Anterior cingulate cortex (tissue), 58 donors: ENCODE results near the gene NUDT6.
"Not testable (repeated sequence)": the region's sequence is repeated elsewhere in the genome, so short reads cannot be mapped to it uniquely, and the experiment has no call there.

Experiments
- DNase-seq, 58 donors: peaks; one replicate each; lab custom pipeline; 2025; lab: John Stamatoyannopoulos, UW

The NUDT6 gene

DNA sequence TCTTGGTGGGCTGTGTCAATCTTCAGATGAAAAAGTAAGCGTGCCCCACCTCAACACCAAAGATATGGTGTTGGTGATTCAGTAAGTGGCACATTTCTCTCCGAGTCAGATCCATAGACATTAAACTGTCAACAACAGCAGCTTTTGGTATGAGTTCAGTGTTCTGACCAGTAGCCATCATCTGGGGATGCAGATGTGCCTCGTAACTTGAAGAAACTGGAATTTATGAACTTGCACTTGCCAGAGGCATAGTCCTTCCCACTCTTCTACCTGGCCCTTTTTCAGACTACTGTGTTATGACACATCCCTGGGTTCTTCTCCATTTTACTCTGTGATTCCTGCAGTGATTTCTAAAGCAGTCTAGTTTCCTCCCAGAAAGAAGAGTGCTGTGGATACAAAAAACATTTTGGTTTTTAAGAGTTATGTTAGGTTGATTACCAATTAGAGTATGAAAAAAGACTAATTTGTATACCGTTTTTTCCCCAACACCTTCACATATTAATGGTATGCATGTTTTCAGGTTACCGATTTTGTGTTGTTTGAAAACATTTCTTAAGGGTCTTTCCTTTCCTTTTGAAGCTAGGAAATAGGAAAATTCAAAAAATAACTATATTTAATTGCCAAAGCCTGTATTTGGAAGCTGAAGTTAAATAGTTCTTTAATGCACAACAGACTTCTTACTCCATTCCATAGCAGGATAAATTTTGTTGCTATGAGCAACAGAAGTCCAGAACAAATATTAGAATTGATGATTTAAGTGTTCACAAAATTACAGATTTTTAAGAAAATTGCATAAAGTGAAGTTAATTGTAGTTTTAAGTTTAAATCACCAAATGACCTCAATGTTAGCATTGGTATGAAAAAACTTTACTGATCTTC is 39.3 kb downstream of the NUDT6 start:
- DNase-seq = no peak

DNA sequence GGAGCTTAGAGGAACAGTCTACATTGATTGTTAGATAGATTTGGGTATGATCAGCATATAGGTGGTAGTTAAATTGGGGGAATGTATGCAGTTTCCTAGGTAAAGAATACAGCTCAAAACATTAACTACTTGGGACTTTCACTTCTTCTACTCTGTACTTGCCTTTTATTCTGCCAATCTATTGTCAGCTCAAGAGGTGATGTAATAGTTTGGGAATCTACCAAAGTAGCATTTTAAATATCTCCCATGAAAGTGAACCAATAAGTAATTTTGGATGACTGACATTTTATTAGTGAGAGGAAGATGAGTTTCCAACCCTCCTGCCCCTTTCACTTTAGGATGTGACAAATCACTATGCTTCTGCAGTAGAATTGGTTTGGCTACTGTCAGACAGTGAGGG is 43.4 kb downstream of the NUDT6 start:
- no peak for DNase-seq

DNA sequence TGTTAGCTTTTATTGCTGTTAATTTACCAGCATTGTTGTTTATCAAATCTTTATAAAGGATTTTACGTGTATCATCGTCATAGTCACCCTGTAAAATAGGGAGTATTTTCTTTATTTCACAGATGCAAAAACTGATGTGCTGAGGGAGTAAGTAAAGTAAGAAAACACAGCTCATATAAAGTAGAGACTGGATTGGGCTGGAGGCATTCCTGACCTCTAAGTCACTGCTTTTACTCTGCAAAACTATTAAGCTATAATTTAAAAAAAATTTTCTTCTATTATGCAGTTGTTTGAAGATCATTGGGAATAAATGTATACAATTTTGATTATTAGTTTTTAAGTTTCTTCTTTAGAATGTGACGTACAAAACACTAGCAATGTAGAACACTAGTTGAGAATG is 45.9 kb downstream of the NUDT6 start:
- no peak for DNase-seq

DNA sequence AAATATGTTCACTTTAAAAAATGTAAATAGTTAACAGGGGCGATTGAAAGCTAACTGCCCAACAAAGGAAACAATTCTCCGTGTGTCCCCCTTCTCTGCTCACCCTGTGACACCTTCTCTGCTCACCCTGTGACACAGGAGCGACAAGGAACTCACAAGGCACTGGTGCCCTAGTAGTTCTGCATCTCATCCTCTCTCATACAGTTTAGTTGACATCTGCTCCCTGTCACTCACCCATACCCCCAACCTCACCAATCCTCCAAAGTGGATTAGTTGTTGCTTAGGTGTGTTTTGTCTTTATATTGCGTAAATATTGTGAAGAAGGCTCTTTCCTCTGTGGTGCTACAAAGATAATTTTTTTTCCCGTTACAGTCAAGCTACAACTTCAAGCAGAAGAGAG is 46.4 kb downstream of the NUDT6 start:
- DNase-seq = no peak

DNA sequence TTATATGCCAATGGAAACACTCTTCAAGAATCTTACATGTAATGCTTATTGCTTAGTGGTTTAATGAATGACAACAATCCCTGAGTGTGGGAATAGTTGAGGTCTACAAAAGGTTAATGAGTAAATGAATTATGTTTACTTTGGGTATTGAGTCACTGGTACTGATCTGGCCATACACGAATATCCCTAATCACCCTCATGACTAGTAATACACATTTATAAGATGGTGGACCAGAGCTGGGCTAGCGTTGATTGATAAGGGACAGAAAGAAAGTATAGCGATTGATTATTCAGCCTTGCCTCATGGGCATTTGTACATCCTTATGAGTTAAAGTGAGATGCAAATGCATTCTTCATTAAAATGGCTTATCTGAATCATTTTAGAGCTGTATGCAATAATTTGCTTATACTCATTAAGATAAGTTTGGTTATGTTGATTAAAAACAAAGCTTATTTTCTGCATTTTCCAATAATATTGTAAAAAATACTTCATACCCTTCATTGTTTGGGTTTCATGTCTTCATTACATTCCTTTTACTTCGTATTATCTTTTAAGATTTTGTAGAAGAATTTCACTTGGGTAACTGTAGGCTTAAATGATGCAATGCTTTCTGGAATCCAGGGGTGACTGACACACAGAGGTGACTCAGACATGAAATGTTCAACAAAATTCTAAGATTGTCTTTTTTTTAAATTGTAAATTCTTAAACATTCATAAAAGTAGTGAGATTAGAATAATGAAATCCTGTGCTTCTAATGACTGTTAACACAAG is 48.4 kb downstream of the NUDT6 start:
- DNase-seq = no peak

DNA sequence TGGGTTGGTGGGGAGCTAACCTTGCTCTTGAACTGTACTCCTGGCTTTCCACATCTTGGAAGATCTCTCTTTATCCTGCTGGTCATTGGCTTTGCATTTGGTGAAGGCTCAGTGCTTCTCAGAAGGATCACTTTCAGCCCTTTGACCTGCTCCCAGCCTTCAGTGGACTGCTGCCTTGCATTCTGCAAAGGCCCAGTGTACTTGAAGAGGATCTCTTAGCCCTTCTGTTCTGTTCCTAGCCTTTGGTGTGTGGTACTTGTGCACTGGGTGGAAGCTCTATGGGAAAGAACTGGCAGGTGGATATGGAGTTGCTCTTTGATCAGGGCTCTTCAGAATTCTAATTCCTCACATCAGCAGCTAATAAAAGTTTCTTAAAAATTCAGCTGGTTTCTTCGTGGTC is 49.3 kb downstream of the NUDT6 start:
- no peak for DNase-seq

DNA sequence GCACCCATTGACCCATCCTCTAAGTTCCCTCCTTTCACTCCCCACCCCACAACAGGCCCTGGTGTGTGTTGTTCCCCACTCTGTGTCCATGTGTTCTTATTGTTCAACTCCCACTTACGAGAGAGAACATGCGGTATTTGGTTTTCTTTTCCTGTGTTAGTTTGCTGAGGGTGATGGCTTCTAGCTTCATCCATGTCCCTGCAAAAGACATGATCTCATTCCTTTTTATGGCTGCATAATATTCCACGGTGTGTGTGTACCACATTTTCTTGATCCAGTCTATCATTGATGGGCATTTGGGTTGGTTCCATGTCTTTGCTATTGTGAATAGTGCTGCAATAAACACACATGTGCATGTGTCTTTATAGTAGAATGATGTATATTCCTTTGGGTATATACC is 54.2 kb downstream of the NUDT6 start:
- DNase-seq = not testable (repeated sequence)

DNA sequence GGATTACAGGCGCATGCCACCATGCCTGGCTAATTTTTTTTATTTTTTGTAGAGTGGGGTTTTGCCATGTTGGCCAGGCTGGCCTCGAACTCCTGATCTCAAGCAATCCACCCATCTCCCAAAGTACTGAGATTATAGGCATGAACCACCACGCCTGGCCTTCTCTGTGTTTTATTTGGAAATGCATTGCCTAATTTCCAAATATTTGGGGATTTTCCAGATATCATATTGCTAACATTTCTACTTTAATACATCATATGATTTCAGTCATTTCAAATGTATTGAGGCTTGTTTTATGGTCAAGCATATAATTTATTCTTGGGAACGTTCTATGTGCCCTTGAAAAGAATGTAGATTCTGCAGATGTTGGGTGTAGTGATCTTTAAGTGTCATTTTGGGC is 57.0 kb downstream of the NUDT6 start:
- DNase-seq = no peak

DNA sequence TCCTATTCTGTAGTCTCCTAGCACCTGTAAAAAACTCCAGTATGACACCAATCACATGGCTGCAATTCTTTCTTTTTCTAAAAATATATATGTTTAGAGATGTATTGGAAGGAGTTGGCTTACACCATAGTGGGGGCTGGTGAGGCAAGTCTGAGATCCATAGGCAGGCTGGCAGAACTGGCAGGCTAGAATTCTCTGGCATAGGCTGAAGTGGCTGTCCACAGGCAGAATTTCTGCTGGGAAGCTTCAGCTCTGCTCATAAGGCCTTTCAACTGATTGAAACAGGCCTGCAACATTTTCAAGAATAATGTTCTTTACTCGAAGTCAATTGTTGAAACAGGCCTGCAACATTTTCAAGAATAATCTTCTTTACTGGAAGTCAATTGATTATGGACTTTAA is 58.8 kb downstream of the NUDT6 start:
- DNase-seq = no peak

DNA sequence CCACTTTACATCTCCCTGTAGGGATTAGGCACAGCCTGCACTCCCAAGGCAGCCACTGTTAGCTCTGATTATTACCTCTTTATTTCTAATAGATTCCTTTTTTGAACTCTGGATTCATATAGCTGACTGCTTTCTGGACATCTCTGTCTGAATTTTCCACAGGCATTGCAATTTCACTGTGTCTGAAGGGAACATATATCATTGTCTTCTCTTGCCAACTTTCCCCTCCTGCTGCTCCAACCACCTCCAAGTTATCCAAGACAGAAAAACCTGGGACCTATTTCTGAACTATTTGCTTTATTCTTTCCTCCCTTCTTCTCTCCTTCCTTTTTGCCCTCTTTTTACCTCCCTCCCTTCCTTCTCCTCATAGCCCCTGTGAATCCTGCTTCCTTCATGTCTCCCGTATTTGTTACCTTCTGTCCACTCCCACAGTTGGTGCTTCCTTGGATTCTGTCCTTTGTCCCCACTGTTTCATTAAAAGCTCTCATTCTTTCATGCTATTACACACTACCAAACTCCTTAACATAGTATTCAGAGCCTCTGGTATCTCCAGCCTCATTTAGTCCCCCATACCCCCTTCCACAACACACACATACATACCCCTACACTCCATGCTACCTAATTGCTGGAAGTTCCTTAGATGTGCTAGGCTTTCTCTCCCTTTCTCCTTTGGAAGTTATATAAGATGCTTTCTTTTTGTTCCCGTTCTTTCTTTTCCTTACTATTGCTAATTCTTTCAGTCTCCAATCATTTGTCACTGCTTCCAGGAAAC is 61.0 kb downstream of the NUDT6 start:
- no peak for DNase-seq

DNA sequence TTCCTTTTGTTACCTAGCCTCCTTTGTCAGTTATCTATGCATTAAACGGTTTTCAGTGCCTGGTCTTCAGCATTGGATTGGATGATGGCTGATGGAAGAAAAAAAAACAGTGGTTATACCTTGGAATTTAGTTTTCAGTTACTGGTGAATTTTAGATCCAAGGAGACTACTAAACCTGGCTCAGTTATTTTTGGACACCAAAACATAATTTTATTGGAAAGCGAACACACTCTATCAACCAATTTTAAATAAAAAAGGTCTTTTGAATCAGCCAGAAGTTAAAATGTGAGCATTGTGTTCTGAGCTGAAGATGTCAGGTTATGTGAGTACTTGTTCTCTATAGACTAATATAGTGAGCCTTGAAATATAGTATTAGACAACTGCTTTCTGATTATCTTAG is 63.7 kb downstream of the NUDT6 start:
- DNase-seq = no peak

DNA sequence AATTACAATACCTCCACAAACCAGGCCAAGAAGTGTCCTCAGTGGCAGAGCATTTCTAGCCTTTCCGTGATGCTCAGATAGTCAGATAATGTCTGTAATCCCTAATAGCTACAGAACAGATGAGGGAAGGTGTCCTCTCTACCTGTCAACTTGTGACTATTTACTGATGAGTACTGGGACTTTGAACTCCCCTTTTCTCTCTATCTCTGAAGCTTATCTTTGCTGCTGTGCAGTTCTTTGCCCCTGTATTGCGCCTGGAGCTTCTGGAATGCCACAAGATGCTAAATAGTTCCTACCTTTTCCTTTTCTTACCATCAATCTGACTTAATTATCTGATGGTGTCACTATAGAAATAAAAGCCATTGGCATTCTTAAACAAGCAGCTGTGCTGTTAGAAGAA is 65.2 kb downstream of the NUDT6 start:
- DNase-seq = no peak

DNA sequence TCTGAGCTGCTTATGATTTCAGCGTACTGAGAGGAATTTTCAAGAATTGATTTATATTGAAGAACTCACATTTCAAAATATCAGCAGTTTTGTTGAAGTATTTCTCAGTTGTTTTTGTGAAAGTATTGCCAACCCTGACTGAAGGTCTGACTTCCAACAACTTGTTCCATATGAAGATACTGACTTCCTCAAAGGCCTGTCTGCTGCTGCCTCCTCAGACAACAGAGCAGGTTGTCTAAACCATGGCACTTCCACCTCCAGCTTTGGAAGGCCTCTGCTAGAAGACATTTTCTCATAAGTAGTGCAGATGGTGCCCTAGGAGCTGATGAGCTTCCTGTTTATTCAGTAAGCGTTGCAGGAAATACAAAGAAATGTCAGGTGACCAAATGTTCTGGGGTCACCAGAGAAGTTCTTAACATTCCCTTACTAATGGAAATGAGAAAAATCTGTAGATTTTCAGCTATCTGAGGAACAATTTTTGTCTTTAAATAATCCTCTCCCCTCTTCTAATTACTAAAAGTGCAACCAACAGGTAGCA is 67.0 kb downstream of the NUDT6 start:
- DNase-seq = peak in 2 of 58 donors; percentile 1 to 2

DNA sequence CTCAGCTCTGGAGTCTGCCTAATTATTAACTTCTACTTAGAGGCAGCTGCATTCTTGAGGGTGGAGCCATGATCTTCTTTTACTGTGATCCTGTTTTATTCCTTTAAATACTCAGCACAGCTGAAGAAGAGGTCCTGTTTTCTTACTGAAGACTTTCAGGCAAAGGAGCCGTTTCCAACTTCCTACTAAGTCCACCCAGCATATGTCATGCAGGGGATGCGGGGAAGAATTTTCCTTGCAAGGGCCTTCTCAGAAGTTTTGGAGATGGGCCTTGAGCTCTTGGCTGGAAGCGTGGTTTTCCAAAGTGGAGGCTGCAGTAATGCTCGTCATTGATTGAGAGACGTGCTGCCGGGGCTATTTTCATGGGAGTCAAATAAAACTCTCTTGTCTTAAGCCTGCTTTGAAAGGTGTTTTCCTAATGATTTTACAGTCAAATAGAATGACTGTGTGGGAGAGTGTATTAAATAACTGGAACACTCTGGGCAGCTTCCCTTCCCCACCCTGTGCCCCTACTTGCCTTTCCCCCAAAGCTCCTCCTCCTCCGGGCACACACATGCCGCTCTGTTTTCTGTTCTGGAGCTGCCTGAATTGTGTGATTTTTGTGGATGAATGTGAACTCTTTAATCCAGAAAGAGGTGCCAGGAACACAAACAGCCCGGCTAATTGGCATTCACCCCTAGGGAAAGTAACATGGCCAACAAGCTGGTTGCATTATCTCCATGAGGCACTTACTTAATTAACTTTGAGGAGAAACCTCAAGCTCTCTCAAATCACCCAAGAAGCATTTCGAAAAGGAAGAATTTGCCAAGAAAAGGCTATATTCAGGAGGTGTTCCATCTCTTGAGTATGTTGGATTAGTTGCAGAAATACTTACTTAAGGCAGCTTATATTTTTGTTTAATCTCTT is 67.7 kb downstream of the NUDT6 start:
- peak in 54 of 58 donors; percentile 6 to 92 (median 69) for DNase-seq

DNA sequence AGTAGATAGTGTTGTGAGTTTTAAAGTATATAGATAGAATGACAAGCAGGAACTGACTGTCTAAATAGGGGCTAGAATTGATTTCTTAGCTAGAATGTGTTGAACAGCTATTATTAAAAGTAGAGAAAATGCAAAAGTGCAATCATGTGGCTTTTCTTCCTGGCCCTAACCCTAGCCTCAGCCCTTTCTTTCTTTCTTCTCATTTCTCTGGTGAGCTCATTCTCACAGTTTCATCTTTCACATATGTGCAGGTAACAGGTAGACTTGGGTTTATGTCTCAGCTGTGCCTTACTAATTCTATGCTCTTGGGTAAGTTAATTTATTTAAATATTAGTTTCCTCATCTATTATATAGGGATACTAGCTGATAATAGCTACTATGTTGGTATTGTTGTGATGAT is 70.8 kb downstream of the NUDT6 start:
- no peak for DNase-seq

DNA sequence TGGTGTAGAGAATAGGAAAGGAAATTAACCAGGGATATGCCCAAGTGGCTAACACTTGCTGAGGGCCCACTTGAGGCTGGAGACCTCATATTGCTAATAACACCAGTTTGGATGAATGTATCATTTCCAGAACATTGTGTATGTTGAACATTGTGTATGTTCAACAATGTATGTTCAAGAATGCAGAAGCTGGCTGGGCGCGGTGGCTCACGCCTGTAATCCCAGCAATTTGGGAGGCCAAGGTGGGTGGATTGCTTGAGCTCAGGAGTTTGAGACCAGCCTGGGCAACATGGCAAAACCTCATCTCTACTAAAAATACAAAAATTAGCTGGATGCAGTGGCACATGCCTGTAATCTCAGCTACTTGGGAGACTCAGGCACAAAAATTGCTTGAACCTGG is 72.6 kb downstream of the NUDT6 start:
- DNase-seq = not testable (repeated sequence)

DNA sequence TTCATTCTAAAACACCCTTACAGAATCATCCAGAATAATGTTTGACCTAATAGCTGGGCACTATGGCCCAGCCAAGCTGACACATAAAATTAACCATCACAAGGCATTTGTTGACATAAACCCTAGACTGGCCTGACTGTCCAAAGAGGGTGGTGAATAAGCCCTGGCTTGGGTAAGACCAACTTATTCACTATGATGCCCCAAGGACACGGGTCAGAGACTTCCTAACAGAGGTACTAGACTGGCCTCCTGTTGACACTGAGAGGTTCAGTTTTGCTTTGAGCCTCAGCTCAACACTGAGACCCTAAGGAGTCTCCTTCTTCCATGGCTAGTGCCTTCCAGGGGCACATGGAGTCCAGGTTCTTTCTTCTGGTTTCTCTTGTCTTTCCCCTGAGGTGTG is 74.5 kb downstream of the NUDT6 start:
- no peak for DNase-seq

DNA sequence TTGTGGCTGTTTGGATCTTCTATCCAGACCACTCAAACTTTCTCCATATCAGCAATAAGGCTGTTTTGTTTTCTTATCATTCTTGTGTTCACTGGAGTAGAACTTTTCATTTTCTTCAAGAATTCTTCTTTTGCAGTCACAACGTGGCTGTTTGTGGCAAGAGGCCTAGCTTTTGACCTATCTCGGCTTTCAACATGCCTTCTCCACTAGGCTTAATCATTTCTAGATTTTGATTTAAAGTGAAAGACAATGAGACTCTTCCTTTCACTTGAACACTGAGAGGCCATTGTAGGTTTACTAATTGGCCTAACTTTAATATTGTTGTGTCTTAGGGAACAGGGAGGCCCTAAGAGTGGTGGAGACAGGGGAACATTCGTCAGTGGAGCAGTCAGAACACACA is 76.6 kb downstream of the NUDT6 start:
- no peak for DNase-seq

DNA sequence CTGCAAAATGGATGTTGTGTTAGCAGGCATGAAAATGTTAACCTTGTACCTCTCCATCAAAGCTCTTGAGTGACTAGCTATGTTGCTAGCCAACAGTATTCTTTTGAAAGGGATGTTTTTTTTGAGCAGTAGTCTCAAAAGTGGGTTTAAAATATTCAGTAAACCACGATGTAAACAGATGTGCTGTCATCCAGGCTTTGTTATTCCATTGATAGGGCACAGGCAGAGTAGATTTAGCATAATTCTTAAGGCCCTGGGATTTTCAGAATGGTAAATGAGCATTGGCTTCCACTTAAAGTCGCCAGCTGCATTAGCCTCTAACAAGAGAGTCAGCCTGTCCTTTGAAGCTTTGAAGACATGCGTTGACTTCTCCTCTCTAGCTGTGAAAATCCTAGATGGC is 77.3 kb downstream of the NUDT6 start:
- no peak for DNase-seq

DNA sequence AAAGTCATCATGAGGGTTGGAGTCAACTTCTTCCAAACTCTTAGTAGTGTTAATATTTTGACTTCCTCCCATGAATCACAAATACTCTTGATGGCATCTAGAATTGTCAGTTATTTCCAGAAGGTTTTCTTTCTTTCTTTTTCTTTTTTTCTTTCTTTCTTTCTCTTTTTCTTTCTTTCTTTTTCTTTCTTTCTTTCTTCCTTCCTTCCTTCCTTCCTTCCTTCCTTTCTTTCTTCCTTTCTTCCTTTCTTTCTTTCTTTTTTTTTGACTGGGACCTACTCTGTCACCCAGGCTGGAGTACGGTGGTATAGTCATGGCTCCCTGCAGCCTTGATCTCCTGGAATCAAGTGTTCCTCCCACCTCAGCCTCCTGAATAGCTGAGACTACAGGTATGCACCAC is 78.0 kb downstream of the NUDT6 start:
- not testable (repeated sequence) for DNase-seq
